Epidermal melanocyte (primary cell): Measurements from ENCODE around the gene MROH2A.
A peak's percentile ranks its signal among the peaks of the same experiment; 100 is the strongest.
"Not testable (repeated sequence)": the region's sequence is repeated elsewhere in the genome, so short reads cannot be mapped to it uniquely, and the experiment has no call there.

ENCODE experiments used
- DNase-seq: peaks from one replicate; pipeline ENCODE4 v3.0.0; 2011; ENCODE audit warnings: low spot score; ENCODE audit not compliant: insufficient read length

Gene MROH2A

GRCh38 chr2:233853353-233853752 lies 75.2 kb downstream of the MROH2A start:
- DNase-seq = no peak

- no peak for DNase-seq
Observed at GRCh38 chr2:233853883-233854240, 75.7 kb downstream of the MROH2A start.

GRCh38 chr2:233854241-233854981 lies 76.3 kb downstream of the MROH2A start, which contains the start of gene HJURP:
Gene HJURP (minus strand): TSS chr2:233854535. CDS start chr2:233854500, 35 bp downstream.
- peak; percentile 99 for DNase-seq

GRCh38 chr2:233855345-233855744 lies 77.2 kb downstream of the MROH2A start:
- DNase-seq = no peak

- no peak for DNase-seq
Observed at GRCh38 chr2:233856184-233856583, 78.1 kb downstream of the MROH2A start.

- no peak for DNase-seq
Observed at GRCh38 chr2:233857511-233858141, 79.5 kb downstream of the MROH2A start.

GRCh38 chr2:233858331-233858730 lies 80.2 kb downstream of the MROH2A start:
- no peak for DNase-seq

GRCh38 chr2:233862261-233862768 lies 84.2 kb downstream of the MROH2A start:
- DNase-seq = no peak

GRCh38 chr2:233865838-233866237 lies 87.7 kb downstream of the MROH2A start:
- no peak for DNase-seq

GRCh38 chr2:233866479-233866878 lies 88.3 kb downstream of the MROH2A start:
- DNase-seq = no peak

GRCh38 chr2:233867993-233868532 lies 89.9 kb downstream of the MROH2A start, which contains the start of gene MSL3B:
Gene MSL3B (minus strand): TSS chr2:233868386.
- DNase-seq = peak; percentile 64

GRCh38 chr2:233871432-233871831 lies 93.3 kb downstream of the MROH2A start:
- DNase-seq = no peak

- DNase-seq = not testable (repeated sequence)
Observed at GRCh38 chr2:233872125-233872524, 94.0 kb downstream of the MROH2A start.

GRCh38 chr2:233882353-233882752 lies 104.2 kb downstream of the MROH2A start:
- no peak for DNase-seq
